NCI-H2171 (cell line): ENCODE measurements around the gene NAV1.
"Not testable (repeated sequence)": the region's sequence is repeated elsewhere in the genome, so short reads cannot be mapped to it uniquely, and the experiment has no call there.

ENCODE experiments used
- DNase-seq: peaks from one replicate; lab custom pipeline; 2025; lab: John Stamatoyannopoulos, UW

The NAV1 gene

GRCh38 chr1:201520046-201520575 lies 18.8 kb upstream of the NAV1 start:
- DNase-seq = not testable (repeated sequence)

- DNase-seq = no peak
Measured at GRCh38 chr1:201525193-201525778, 13.6 kb upstream of the NAV1 start.

DNA sequence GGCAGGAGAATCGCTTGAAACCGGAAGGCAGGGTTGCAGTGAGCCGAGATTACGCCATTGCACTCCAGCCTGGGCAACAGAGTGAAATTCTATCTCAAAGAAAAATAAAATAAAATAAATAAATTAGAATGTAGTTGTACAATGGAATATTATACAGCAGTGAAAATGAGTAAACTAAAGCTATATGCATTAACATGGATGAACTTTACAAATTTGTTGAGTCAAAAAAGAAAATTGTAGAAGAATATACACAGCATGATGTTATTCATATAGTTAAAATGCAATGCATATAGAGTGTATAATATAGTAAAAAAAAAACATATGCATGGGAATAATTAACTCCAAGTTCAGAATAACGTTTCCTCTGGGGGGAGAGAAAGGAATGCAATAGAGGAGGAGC lies 11.0 kb upstream of the NAV1 start:
- no peak for DNase-seq

DNA sequence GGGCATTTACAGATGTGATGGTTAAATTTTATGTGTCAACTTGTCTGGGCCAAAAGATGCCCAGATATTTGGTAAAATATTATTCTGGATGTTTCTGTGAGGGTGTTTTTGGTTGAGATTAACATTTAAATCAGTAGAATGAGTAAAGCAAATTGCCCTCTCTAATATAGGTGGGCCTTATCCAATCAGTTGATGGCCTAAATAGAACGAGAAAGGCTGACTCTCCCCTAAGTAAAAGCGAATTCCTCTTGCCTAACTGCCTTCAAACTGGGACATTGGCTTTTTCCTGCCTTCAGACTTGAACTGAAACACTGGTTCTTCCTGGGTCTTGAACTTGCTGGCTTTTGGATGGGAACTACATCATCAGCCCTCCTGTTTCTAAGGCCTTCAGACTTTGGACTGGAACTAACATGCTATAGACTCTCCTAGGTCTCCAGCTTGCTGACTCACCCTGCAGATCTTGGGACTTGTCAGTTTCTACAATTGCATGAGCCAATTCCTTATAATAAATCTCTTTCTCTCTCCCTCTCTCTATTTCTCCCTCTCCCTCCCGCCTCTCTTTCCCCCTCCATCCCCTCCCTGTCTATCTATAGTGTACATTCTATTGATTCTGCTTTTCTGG lies 10.2 kb upstream of the NAV1 start:
- no peak for DNase-seq

GRCh38 chr1:201530741-201531531 lies 8.0 kb upstream of the NAV1 start:
- DNase-seq = peak; percentile 63

DNA sequence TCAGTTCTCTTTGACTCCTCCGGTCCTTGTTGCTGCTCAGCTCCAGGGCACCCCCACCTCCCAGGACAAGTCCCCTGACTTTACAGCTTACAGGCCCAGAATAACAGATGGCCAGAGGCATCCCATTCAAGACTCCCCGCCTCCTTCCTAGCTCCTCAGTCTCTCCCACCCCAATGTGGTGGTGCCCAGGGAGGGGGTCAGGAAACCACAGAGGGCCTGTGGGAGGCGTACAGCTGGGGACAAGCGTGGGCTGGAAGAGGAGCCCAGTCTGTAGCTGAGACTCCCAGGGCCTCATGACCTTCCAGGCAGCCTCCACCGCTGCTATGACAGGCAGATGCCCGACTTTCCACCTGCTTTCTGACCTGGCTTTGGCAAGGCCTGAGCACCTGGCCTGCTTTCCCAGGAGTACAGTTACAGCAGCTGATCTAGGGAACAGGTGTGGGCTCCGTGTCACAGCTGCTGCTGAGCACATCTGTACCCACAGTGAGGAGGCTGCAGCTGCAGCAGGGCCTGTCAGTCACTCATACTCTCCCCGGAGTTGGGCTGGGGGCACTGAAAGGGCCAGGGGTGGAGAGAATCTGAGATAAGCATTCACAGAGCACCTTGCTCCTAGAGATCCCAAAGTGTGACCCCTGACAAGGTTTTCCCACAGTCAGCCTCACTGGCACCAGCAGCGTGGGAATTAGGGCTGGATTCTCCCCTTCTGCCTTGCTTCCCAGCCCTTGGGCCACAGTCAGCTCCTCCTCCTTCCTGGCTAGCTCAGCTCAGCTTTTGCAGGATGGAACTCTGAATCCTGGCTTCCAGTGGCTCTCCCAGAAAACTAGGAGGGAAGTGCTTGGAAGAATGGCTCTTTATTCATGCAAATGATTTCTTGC lies 7.1 kb upstream of the NAV1 start:
- DNase-seq = peak; percentile 69

DNA sequence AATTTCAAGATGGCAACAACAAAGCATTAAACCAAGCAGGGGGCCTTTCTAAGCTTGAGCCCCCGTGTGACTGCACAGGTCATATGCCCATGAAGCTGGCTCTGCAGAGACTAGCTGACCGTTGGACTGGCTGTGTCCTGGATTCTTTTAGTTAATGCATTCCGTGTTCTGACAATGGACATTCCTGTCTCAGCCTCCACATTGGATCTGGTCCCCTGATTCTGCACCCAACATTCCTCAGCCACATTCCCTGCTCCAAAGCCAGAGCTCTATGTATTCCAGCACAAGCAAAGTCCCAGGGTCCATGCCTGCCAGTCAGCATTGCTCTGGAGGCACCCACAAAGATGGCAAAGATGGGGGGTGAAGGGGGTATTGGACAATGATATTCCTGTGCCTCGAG lies 5.1 kb upstream of the NAV1 start:
- DNase-seq = no peak

- DNase-seq = no peak
Measured at GRCh38 chr1:201535046-201535918, 3.6 kb upstream of the NAV1 start.

DNA sequence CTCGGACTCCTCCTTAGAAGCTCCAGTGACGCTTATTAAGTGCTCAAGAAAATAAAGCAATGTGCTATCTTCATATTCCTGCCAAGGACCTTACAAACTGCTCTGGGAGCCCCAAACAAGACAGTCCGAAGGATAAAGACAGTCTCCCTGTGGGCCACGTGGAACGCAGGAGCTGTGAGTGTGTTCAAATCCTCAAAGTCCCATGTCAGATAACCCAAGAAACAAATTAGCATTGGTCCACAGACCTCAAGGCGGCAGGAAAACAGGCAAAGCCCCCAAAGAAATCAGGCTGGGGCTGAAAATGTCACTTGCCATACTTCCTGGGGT lies 3.0 kb upstream of the NAV1 start:
- no peak for DNase-seq

DNA sequence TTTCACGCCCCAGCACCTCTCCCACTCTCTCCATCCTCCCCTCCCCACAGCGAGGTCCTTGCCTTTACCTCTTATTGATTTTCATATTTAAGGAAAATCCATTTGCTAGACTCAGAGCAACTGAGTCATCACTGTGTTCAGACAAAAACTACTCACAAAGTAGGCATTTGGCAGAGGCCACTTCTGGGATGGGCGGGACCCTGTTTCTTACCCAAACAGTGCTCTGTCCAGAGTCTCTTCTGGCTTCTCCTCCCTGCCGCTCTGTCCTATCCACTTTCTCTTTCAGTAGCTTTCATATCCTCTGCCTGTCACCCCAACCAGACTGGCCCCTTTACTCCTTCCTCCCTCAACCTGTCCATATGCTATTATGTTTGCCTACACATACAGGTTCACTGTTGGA lies 2.4 kb upstream of the NAV1 start:
- DNase-seq = no peak

DNA sequence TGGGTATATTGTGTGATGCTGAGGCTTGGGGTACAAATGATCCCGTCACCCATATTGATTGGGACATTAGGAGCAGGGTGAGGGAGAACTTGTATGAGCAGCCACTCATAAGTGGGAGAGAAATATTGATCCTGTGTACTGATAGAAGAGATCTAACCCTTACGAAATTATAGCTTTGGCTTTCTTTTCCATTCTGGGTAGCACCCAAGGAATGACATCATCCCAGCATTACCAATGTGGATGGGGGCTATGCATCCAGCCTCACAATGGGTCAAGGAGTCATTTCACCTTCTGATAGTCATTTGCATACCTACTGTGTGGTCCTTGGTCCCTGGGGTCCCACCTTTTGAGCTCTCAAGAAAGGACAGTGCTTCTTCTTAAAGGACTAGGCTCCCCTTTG lies 1.9 kb upstream of the NAV1 start:
- DNase-seq = no peak

GRCh38 chr1:201537467-201537866 lies 1.5 kb upstream of the NAV1 start:
- DNase-seq = no peak

DNA sequence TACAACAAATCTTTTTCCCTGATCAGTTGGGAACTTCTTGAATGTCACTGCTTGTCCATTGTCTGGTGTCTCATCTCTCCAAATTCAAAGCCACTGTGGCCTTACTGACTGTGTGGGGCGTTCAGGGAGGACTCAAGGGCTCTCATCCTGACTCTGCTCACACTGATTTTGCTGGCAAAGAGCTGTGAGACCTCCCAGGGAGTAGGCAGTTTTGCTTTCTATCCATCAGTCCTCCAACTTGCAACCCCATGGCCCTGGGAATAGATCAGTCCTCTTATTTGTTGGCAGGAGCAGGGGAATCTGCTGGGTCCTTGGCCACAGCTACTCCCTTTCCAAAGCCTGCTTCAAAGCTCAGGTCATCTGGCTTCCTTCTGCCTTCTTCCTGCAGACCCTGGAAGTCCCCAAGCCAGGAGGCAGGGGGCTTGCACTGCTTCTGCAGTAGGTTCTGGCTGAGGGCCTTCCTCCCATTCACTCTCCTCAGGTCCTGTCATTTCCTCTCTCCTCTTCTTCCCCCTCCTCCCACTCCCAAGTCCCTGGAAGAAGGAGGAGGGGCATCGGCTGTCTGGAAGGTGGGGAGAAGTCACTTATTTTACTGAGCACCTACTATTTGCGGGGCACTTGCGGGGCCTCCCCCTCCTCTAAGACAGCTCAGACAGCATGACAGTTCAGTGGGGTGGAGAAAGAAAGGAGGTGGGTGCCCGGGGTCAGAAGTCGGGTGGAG lies 876 bp upstream of the NAV1 start:
- no peak for DNase-seq

DNA sequence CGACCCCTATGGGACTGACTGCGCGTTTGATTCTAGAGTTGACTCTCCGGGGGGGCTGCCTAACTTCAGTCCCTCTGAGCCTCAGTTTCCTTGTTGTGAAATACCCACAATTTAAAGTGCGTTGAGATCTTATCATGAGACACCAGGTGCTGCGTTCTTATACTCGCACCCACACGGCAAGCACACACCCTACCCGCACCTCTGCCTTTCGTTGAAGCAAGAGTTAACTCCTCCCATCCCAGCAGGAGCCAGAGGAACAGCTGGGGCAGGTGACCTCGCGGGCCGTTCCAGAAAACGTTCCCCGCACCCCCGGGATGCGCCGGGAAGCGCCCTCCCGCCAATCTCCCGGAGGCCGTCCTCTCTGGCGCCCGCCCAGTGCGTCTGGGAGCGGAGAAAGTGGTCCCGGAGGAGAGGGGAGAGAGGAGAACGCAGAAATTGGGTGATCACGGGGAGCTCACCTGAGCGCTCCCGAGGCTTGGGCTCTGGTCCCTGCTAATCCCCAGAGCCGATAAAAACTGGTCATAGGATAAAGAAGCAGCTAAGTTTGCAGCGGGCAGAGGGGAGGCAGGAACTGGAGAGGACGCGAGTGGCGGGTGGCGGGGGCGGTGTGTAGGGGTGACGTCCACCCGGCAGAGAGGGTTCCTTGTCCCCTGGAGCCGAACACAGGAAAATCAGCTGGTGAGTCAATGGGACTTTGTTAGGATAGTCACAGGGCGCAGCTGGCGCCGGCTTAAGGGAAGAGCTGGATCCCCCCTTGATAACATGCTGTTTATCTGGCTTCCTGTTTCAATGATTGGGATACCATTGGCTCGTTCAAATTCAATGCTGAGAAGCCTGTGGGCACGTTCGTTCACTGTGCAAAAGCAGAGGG lies 869 bp downstream of the NAV1 start:
- peak; percentile 56 for DNase-seq

- DNase-seq = peak; percentile 67
Measured at GRCh38 chr1:201540846-201541735, 2.2 kb downstream of the NAV1 start.

GRCh38 chr1:201542309-201543035 lies 3.5 kb downstream of the NAV1 start:
- DNase-seq = no peak

- no peak for DNase-seq
Measured at GRCh38 chr1:201543871-201544642, 5.1 kb downstream of the NAV1 start.
